GM19099 (cell line): ENCODE data around the gene KCNQ2.

Experiments used
- POLR2A ChIP-seq: IDR thresholded peaks from 3 replicates; pipeline ENCODE4 v1.6.1; 2011; ENCODE audit warnings: low read depth; ENCODE audit not compliant: insufficient read length; ENCODE audit errors: extremely low read depth

Gene KCNQ2

DNA sequence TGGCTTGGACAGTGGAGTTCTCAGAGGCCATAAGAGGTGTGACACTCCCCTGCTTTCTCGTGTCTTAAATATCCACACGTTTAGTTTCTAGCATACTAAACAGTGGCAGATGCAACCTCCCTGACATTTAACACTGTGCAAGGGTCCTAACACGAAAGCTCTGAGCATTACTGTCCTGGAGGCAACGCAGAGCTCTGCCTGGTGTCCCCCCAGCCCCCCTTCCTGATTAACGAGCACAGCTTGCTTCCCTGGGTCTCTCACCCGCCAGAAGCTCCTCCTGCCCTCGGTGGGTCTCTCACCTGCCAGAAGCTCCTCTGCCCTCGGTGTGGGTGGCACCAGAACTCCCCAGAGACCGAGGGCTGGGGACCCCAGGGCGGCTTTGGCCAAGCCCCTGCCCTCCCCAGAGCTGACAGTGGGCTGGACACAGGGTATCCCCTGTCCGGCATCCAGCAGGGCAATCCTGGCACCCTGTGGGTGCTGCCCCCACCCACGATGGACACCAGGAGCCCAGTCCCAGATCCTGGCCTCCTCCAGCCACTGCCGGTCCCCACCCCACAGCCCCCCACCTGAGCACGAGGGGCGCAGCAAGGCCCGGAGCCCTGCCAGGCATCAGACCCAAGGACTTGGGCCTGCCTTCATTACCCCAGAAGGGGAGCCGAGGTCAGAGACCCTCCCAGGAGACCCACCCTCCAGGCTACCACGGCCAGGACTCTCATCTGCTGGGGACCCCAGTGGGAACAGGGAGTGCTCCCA is 12.4 kb upstream of the KCNQ2 start:
- no peak for TF ChIP-seq POLR2A

DNA sequence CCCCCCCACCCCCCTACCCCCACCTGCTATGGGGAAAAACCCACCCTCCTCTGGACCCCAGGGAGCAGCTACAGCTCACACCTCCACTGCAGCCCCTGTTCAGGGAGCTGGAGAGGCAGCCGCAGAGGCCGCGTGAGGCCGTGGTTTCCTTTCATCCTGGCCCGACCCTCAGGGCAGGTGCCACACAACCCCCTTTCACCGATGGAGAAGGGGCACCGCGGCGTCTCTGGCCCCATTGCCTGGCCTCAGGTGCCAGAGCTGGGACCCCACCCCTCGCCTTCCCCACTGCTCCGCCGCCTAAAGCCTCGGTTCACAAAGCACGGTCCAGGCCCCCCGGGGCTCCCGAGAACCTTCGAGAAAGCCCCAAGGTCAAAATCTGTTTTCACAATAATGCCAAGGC is 11.8 kb upstream of the KCNQ2 start:
- TF ChIP-seq POLR2A, result no peak

DNA sequence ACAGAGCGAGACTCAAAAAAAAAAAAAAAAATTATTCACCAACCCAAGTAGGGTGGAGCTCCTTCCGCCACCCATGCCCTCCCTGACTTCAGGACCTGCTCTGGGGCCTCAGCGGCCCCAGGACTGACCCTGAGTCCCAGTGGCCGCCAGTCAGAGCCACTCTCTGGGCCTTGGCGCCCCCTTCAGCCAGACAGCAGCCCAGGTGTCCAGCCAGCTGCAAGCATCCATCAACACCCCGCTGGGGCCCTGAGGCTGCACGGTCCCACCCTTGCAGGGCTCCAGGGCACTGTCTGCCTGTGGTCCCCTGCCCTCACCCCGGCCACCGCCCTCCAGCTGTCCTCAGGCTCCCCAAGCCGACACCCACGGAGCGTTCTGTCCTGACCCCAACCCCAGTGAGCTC is 11.4 kb upstream of the KCNQ2 start:
- no peak for TF ChIP-seq POLR2A

DNA sequence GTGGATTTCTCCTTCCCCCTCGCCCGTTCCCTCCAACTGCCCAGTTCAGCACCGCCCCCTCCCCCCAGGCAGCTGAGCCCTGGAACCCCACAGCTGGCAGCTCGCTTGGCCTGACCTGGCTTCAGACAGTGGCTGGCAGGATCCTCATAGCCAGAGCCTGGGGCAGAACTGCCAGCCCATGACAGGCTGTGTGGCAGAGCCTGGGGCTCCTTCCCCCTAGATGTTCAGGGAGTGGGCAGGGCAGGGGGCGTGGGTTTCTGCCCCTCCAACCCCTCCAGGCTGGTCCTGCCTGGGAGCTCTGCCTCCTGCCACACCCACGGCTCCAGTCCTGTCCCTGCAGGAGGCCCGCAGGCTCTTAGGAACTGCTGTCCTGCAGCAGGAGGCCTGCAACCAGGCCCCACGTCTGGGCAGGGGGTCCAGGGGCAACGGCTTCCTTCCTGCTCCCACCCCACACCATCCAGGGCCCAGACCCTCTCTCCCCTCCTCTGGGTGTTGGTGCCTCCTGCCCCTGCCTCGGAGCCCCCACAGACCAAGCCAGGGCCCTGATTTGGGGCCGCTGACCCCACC is 9.6 kb upstream of the KCNQ2 start:
- TF ChIP-seq POLR2A, result no peak

DNA sequence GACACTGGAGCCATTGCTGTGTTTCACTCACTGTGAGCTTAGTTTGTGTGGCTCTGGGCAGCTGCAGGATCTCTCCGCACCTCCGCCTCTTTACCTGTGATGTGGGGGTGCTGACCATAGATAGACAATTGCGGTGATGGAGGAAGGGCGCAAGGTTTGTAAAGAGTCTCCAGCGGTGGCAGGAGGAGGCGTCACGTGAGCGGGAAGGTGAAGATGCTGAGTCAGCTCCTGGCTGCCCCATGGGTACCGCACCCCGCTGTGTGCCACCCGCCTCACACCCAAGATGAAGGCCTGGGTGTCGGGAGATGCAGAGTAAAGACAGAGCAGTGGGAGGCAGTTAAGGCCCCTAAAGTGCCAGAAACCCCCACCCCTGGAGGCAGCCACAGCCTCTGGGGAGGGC is 9.0 kb upstream of the KCNQ2 start:
- no peak for TF ChIP-seq POLR2A

DNA sequence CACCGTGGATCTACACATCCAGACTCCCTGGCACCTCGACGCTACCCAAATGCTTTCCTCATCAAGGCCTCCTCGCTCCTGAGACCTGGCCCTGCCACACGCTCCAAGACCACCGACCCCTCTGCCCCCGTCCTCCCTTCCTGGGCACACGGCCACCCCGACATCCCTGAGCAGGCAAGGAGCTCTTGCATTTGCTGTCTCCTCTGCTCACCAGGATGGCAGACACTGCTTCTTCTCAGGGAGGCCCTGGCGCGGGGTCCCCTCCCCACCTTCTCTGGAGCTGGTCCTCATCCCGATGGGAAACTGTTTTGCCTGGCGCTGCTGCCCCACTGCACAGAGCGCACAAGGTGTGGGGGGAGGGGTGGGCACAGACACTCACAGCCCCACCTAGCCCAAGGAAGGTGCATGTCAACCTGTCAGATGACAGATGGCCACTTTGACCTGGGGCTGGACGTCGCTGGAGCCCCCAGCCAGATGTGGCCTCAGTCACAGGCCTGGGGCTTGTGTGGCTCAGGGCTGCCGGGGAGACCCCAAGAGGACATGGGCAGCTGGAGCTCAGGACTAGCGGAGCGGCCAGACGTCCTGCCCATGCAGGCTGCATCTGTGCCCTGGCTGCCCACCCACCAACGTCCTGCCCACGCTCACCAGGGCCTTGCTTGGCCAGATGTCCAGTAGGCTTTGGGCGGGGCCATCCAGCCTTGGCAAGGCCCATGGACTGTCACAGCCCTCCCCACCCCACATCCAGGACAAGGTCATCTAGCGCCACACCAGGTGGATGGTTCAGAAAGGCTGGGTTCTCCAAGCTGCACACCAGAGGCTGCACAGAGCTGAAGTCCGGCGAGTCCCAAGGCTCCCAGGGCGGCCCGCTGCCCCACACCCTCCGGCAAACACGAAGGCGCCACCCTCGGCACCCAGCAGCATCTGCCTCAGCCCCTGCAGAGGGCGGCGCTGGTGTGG is 6.2 kb upstream of the KCNQ2 start:
- no peak for TF ChIP-seq POLR2A

DNA sequence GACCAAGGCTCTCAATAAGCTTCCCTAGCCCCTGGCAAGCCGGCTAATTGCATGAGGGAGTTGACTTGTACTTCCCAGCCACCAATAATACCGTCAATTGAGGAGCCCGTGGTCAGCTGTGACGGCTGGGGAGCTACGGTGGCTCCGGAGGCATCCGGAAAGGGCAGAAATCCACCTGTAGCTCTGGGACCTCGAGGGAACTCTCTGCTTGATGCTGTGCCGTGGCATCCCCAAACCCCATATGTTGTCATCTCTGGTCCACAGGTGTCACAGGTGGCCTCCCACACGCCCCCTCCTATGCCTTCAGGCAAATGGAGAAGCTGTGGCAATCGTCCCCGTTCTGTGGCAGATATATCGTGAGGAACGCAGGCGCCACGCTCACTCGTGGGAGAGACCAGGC is 5.5 kb upstream of the KCNQ2 start:
- no peak for TF ChIP-seq POLR2A

DNA sequence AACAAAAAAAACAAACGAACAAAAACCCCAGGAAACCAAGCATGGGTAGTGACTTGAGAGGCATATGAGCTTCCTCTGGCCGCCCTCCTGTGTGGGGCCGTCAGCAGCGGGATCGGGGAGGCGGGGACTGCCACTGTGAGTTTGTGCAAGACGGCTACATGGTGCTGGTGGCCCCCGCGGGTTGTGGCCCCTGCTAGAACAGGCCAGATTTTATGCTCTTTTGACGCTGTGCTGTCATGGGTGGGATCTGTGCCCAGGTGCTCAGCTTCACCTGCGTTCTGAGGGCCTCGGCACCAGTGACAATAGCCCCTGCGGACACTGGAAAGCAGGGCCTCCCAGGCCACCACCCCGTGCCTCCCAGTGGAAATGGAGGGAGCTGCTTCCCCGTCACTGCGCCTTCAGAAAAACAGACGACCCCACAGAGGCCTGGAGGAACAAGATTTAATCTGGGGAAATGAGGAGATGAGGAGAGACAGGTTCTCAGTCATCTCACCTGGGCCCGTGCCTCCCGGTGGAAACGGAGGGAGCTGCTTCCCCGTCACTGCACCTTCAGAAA is 4.7 kb upstream of the KCNQ2 start:
- no peak for TF ChIP-seq POLR2A

DNA sequence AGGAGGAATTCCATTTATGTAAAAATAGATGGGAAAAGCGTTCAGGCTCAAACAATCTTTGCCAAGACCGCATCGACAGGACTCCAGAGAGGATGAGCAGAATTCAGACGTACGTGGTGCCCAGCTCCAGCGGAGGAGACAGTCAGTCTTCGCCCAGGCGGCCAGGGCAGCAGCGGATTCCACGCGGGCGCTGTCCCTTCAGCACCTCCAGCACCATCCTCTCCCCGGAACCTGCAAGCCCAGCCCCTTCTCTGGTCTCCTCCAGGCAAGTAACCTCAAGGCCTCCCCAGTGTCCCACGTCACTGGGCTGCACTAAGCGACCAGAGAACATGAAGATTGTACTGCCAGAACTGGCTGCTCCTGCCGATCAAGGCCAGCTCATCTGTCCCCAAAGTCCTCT is 2.8 kb upstream of the KCNQ2 start:
- no peak for TF ChIP-seq POLR2A

DNA sequence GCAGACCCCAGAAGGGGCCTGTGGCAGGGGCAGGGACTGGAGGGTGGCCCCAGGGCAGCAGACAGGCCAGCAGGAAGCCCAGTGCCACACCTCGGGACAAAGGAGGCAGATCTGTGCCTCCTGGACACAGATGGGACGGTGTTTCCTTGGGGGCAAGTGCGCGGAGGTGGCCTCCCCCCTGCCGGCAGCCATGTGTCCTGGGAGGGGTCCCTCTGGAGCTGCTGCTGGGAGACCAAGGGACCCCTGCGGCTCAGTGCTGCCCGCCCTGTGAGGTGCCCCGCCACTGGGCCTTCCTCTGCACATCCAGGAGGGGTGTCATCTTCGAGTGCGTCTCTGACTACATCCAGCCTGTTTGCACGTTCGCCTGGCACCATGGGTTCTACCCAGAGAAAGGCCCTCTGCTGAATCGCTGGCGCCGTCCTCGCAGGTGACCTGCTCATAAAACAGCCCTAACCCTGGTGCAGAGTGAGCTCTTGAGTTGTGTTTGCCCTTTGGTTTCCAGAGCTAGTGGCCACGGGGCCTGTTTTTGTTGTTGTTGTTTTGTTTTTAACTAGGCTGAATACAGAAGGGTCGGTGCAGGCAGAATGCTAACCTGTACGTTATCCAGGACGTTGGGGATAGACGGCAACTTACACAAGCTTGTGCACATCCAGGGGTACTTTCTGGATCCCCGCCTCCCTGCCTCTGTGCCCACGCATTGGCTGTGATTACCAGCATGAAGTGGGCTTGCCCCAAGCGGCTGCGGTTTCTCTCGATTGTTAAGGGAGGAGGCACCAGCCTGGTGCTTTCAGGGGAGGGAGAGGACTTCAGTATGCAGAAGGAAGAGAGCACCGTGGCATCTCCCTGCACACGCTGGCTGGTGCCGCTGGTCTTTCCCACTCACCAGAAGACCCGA is 1.3 kb upstream of the KCNQ2 start:
- TF ChIP-seq POLR2A, result no peak

DNA sequence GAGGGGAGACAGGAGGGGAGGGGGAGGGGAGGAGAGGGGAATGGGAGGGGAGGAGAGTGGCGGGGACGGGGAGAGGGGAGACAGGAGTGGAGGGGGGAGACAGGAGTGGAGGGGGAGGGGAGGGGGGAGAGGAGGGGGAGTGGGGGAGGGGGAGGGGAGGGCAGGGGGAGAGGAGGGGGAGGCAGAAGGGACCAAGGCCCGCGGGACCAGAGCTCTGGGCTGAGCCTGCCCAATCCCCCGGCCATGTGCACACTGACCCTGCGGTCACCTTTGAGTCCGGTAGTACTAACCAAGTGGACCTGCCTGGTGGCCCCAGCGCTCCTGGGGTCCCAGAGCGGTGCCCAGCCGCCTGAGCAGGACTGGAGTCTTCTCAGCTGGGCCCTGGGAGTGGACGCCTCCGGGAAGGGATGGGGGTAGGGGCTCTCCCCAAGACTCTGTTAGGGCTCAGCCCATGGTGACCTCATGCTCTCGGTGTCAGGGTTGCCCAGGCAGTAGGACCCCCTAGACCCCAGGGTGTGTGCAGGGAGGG is 471 bp upstream of the KCNQ2 start:
- no peak for TF ChIP-seq POLR2A

DNA sequence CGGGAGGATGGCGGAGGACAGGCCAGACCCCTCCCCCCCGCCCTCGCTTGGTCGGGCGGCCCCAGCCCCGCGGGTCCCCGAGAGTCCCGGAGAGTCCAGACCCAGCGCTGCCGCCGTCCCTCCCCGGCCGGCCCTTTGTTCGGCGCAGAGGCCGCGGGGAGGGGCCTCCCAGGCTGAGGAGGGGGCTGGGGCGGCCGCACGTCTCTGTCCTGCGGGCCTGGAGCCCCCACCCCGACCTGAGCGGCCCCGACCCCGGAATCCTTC is 806 bp downstream of the KCNQ2 start:
- no peak for TF ChIP-seq POLR2A

DNA sequence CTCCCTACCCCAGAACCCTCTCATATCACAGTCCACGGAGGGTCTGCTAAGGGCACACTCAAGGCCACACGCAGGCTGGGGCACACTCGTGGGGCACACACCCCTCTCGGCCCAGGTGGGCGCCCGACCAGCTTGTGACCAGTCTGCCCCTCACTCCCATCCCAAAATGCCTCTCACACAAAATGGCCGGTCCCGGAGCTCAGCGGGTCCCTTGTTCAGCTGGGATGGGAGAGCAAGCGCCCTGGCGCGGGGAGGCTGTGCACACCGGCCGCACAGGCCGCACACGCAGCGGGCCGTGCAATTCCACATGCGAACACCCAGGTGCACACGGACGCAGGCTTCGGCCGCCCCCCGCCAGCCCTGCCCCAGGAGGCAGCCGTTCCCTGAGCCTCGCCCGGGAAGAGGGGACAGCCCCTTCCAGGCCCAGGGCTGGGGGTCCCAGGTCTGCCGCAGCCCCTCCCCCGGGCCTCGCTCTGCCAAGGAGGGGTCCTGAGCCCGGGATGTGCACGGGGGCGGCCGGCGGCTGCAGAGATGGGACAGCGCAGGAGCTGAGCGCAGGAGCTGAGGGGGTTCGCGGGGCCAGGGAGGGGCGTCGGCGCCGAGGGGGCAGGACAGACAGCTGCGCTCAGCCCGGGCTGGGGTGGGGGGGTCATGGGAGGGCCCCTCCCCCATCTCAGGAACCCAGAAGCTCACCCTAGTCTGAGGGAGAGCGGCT is 1.3 kb downstream of the KCNQ2 start:
- no peak for TF ChIP-seq POLR2A

DNA sequence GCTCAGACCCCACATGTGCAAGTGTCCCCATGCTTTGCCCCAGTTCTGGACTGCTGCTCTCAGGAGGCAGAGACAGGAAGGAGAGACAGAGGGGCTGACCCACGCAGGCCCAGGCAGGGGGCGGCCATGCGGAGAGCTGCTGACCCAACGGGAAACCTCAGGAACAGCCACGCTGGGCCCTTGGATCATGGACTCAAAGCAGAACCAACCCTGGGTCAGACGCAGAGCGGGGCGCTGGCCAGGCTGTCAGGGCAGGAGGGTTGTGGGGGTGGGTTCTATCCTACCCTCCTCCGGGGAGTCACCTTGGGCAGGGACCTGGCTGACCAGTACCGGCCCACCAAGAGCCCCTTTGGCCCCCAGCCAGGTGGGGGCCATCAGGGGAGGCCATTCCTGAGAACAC is 2.0 kb downstream of the KCNQ2 start:
- TF ChIP-seq POLR2A, result no peak
